Jurkat, Clone E6-1 (cell line): ENCODE data around the gene LCOR. TPM values are rescaled to one million over a fixed set of nuclear protein-coding genes. Genes with fewer than 3 reads are reported as not detected.
"Not testable (repeated sequence)": the region's sequence is repeated elsewhere in the genome, so short reads cannot be mapped to it uniquely, and the experiment has no call there.

Experiments
- DNase-seq: peaks from one replicate; pipeline ENCODE4 v3.0.0-alpha.2; 2011; ENCODE audit warnings: low read depth, low spot score
- H3K4me3 ChIP-seq: 2 replicates; pipeline ENCODE4 v1.5.1; 2011; ENCODE audit warnings: mild to moderate bottlenecking, low read length, control low read depth, moderate library complexity
- polyA plus RNA-seq: library from polyadenylated mRNA; unstranded; fragments of >200 nt; gene quantifications from one replicate; pipeline ENCODE4 v1.2.1, GENCODE V29; 2012; ENCODE audit warnings: missing spikeins; ENCODE audit not compliant: insufficient read length, insufficient read depth

The LCOR gene
- 16.2 TPM for polyA plus RNA-seq

DNA sequence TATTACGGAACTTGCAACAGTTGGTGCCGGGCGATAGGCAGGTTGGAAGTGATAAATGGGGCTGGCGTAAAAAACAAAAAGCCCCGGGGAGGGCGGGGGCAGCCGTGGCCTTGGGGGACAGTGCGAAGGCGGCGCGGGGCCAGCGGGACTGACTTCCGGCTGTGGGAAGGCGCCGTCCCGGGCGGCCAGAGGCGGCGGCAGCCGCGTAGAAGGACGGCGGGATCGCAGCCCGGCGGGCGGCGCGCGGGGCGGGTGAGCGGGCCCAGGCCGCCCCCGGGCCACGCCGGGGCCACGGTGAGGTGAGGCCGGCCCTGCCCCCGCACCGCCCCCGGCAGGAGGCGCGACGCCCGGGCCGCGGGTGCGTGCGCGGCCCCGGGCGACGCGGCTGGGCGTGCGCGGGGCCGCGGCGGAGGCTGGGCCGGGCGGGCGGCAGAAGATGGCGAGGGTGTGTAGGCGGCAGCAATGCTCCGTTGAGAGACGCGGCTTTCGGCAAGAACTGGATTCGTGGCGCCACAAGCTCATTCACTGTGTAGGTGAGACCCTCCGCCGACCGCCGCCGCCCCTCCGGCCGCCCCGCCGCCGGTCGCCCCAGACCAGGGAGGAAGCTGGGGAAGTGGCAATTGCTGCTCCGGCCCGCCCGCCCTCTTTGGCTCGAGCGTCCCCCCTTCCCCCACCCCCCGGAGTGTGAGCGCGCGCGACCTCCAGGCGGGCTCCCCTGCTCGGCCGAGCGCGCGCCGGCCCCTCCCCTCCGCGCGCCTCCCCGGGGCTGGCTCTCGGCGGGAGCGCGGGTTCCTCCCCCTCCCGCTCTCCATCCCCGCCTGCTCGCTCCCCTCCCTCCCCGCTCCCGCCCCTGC, at the start of gene LCOR:
TSS of gene LCOR (plus strand) at position 432 of the 854 bp plus-strand sequence. CDS start 116,760 bp downstream, outside the sequence.
- peak; percentile 76 for DNase-seq
- peak within 1 kb of the TSS; percentile 73 for H3K4me3 ChIP-seq

DNA sequence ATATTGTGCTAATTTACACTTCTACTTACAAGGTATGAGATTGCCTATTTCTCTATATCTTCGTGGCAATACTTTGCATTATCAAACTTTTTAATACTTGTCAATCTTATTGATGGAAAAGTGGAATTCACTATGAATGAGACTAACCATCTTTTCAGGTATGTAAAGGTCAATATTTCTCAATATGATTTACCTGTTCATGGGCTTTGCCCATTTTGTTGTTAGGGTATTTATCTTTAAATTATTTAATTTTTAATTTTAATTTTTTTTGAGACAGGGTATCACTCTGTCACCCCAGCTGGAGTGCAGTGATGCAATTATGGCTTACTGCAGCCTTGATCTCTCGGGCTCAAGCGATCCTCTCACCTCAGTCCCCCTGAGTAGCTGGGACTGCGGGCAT, 47.8 kb upstream of the LCOR start:
- no peak overlapping the region for H3K4me3 ChIP-seq
- no peak for DNase-seq

DNA sequence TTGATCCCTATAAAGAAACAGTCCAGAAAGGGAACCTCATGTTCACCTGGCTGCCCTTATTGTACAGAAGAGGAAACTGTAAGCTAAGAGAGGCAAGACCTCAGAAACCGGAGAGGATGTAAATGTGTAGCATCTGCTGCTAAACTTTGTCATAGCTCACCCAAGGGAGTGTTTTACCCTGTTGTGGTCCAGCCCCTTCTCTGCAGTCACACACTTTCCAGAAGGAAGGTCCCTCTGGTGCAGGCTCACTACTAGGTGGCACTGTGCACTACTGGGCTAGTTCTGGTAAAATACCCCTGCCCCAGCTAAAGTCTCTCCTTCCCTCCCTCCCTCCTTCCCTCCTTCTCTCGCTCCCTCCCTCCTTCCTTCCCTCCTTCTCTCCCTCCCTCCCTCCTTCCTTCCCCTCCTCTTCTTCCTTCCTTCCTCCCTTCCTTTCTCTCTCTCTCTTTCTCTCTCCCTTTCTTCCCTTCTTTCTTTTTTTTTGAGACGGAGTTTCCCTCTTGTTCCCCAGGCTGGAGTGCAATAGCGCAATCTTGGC, 42.5 kb upstream of the LCOR start:
- DNase-seq: no peak
- no peak overlapping the region for H3K4me3 ChIP-seq

DNA sequence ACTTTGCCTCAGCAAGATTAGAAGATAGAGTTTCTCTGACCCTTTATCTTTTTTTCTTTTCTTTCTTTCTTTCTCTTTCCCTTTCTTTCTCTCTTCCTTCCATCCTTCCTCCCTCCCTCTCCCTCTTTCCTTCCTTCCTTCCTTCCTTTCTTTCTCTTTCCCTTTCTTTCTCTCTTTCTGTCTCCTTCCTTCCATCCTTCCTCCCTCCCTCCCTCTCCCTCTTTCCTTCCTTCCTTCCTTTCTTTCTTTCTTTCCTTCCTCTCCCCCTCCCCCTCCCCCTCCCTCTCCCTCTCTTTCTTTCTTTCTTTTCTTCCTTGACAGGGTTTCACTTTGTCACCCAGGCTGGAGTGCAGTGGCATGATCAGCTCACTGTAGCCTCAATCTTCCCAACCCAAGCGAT, 40.2 kb upstream of the LCOR start:
- no peak overlapping the region for H3K4me3 ChIP-seq
- DNase-seq: no peak

DNA sequence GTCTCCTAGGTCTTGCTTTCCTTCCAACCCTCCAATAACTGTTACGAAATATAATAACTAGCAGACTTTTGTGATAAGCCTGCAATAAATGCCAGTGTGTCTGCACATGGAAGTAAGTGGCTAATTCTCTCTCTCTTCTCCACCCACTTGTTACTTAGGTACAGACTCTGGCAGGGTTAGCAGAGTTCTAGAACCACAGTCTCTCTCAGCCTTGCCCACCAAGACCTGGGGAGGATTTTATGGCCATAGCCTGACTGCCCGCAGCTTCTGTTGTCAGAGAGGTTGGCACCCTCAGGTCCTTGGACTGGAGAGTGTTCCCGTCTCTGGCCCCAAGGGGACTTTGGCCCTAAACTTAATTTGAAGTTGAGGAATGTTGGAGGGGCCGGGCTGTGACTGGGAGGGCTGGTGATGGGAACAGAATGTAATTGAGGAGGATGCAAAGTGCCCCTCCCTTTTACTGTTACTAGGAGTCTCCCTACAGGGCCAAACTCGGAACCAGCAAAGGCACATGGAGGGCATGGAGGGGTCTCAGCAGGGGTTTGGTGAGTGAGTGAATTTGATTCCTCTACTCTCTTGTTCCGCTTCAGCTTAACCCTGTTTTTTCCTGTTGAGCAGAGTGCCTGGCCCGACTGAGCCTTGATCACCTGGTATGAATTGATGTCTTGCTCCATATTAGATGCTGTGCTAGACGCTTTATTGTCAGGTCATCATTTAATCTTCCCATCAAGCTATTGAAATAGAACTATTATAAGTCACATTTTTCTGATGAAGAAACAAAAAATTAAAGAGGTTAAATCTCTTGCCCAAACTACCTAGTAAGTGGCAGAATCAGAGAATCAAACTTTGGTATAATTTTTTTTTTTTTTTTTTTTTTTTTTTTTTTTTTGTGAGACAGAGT, 37.0 kb upstream of the LCOR start:
- H3K4me3 ChIP-seq: no peak overlapping the region
- DNase-seq: no peak

DNA sequence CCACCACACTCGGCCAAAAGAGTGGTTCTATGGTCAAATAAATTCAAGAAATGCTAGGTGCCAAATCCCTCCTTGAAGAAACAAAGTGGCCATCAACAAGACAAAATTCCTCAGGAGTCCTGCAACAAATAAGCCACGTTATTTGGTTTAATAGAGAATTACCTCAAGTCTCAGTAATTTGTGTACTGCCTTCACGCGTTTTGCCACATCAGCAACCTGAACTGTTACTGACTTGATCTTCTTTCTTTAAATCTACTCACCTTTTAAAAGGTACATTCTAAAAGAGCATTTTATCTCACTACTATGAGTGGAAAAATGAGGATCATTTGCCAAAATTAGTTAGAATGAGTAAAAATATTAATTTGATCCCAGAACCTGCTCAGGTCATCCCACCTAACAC, 34.6 kb upstream of the LCOR start:
- no peak overlapping the region for H3K4me3 ChIP-seq
- no peak for DNase-seq

DNA sequence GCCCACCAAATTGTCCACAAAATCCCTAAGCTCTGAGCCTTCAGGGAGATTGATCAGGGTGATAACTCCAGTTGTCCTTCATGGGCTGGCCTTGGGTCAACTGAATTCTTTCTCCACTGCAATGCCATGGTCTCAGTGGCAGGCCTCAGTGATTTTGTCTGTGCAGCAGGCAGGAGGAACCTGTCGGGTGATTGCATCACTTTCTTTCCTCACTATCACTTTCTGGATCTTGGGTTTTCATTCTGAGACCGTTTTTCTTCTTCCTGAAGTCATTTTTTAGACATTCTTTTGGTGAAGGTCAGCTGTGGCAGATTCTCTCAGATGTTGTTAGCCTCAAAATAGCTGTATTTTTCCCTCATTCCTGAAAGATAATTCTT, 28.8 kb upstream of the LCOR start:
- H3K4me3 ChIP-seq: no peak overlapping the region
- DNase-seq: no peak

DNA sequence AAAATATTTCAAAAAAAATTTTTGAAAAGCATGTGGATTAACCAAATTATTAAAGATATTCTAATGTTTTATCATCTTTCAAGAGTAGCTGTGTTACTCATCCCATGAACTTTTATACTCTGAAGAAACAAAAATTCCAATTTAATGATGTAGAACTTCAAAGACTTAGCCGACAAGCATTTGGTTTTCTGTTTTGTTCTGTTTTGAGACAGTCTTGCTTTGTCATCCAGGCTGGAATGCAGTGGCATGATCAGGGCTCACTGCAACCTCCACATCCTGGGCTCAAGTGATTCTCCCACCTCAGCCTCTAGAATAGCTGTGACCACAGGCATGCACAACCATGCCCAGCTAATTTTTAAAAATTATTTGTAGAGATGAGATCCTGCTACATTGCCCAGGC, 17.8 kb upstream of the LCOR start:
- H3K4me3 ChIP-seq: no peak overlapping the region

DNA sequence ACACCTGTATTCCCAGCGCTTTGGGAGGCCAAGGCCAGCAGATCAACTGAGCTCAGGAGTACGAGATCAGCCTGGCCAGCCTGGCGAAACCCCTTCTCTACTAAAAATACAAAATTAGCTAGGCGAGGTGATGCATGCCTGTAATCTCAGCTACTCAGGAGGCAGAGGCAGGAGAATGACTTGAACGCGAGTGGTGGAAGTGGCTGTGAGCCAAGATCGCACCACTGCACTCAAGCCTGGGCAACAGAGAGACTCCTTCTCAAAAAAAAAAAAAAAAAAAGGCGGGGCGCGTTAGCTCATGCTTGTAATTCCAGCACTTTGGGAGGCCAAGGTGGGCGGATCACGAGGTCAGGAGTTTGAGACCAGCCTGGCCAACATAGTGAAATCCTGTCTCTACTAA, 13.1 kb upstream of the LCOR start:
- DNase-seq, H3K4me3 ChIP-seq: not testable (repeated sequence)

More for the DNA sequence above, 17.8 kb upstream of the LCOR start:
- DNase-seq: no peak

DNA sequence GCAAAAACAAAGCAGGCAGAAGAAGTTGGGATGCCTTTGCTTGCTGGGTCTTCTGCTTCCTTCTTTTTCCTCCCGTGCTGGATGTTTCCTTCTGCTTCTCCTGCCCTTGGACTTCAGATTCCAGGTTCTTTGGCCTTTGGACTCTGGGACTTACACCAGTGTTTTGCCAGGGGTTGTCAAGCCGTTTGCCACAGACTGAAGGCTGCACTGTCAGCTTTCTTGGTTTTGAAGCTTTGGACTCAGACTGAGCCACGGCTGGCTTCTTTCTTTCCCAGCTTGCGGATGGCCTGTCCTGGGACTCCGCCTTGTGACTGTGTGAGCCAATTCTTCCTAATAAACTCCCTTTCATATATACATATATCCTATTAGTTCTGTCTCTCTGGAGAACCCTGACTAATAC, 11.3 kb upstream of the LCOR start:
- no peak for DNase-seq
- H3K4me3 ChIP-seq: no peak overlapping the region

DNA sequence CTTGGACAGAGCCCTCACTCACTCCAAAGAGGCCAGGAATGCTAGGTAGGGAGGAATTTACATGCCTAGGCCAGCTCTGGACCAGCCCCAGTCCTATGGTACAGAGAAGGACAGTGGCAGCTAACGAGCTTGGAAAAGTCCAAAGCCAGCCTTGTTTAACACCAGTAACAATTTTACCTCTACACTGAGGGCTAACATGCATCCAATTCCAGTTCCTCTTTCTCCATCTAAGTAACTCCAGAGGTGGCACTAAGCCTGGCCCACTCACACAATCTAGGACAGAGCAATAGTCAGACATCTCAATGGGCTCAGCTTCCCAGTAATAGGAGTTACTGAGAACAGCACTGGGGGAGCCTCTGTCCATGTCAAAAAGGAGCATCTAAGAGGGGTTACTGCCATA, 5.7 kb upstream of the LCOR start:
- no peak for DNase-seq
- no peak overlapping the region for H3K4me3 ChIP-seq

DNA sequence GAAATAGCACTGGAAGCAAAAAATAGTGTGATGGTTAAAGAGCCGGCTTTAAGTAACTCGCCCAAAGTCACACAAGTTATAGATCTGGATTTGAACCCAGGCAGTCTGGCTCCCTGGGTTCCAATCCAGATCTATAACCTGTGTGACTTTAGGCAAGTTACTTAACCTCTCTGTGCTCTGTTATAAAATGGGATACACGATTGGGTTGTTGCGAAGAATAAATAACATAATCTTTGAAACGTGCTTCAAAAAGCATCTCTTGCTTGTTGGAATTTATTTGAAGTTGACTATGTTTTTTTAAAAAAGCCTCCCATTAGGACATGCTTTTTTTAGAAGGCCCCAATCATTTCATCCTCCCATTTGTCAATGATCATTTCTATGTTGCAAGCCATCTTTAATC, 3.5 kb upstream of the LCOR start:
- no peak for DNase-seq
- no peak overlapping the region for H3K4me3 ChIP-seq

DNA sequence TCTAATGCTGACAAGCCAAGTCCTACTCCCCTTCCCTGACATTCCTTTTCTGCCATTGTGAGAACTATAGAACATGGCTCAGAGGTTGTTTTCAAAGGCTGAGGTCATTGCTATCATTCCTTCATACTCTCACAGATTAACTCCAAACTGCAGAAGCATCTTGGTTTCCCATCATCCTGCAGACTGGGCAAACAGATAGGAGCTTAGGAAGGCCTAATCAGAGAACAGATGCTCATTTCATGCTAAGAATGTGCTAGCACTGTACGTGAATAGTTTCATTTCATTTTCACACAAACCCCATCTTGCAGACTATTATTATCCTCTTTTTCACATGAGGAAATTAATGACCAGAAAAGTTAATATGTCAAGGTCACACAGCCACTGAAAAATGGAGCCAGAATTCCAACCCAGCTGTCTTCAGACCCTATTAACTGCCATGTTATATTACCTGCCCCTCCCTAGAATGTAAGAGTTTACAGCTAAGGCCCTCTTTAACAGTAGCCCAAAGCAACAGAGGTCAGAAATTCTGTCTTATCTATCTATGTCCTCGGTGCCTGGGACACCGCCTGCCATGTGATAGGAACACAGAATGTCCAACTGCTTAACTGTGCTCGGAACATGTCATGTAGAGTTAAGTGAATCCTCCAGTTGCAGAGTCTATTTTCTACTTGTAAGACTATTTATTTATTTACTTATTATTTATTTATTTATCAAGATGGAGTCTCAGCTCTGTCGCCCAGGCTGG, 2.9 kb upstream of the LCOR start:
- H3K4me3 ChIP-seq: no peak overlapping the region
- no peak for DNase-seq

DNA sequence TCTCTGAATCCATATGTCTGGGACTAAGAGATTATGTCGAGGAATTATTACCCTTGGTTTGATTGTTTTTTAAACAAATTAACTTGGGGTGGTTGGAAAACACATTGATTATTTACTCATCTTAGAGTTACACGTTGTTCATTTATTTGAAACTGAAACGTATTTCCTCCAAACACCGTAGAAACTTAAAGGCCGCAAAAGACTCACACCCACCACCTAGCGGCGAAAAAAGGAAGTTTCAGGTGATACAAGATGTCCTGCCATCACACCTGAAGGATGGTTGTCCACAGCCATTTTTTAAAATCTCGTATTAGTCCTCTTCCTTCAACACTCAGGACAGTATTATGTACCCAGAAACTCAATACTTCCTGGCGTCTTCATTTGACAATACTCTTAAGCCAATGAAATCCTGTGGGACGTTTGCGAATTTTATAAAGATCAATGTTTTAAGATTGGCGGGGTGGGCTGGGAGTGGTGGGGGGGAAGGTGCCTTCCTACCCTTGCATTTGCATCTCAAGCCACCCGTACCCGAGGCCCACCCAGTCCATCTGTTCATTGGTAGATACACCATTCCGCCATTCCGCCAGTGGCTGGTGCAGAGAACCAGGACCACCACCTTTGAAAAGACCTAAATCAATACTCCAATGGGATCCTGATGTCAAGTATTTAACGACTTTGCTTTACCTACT, 1.4 kb upstream of the LCOR start:
- no peak overlapping the region for H3K4me3 ChIP-seq
- peak; percentile 85 for DNase-seq

DNA sequence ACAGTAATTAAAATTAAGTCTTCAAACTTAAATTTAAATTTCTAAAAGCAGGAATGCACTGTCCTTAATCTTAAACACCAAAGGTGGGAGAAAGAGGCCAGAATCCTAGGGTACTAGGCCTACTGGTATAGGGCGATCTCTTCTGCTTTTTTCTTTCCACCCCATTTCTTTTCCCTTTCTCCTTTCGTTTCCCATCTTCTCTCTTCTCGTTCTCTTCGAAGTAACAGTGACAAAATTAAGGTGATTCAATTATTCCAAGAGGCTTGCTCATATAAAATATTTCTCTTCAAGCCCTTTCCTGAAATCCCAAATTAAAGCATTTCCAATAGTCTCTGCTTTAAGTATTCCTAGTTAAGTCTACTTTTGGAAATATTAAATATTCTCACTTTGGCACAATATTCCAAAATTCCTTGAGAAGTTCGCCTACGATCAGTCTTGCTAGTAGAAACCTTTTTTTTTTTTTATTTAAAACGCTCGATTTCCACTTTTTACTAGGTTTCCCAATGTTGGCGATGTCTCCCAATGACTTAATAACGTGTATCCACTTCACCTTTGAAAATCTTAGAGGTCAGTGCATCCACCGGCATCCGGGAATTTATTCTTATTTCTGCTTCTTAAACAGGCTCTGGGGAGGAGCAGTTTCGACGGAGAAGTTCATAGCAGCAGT, 765 bp upstream of the LCOR start:
- peak overlapping the region; percentile 68 for H3K4me3 ChIP-seq
- no peak for DNase-seq

DNA sequence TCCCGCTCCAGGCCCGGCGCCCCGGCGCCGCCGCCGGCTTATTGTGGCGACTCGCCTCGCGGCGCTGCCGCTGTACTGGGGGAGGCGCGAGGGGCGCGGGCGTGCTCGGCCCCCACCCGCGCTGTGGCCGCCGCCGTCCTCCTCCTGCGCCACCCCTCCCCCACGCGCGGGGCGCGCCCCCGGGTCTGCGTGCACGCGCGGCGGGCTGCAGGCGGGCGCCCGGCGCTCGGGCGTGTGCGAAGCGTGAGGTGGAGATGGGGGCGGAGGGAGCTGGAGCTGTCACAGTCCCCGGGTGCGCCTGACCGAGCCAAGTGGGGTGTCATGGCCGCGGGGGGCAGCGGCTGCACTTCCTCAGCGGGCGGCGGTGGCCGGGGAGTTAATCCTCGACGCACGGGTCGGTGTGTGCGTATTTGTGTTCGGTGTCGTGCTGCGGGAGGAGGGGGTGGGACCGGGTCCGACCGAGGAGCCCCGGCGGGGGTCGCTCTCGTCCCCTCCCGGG, 672 bp downstream of the LCOR start:
- DNase-seq: peak; percentile 52
- H3K4me3 ChIP-seq: peak overlapping the region; percentile 73

DNA sequence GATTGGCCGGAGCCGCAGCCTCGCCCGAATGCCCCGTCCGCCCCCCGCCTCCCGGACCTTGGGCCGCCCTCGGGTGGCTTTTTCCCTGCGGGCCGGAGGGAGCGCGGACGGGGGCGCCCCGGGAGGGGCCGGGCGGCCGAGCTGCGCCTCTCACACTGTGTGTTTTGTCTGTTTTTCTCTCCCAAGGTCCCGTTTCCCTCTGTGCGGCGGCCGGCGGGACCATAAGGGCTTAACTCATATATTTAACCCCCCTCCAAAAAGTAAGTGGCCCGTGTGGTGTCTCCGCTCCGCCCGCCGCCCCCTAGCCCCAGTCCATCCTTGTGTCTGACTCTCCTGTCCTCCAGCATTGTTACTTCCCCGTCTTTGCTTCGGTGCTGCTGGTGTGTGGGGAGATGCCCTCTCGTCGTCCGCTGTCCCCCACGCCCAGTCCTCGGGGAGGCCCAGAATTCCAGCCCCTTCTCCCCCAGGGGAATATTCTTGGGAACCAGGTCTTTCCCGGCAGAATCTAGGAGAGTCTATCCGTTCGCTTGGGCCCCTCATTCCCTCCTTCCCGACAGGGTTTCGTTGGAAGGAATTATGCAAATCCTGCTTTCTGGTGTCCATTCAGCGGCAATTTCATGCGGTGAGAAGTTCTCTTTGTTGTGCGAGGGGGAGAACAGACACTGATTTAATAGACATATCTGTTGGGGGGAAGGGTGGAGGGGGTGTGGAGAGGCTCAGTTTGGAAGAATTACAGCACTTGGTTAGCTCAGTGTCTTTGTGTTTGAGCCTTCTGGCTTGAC, 1.3 kb downstream of the LCOR start:
- no peak for DNase-seq
- peak overlapping the region; percentile 73 for H3K4me3 ChIP-seq
